LNCaP clone FGC (cell line): ENCODE results near the gene IQSEC1.

ENCODE experiments used
- DNase-seq: peaks from one replicate; pipeline ENCODE4 v3.0.0-alpha.2; 2011; ENCODE audit warnings: low read depth
- H3K4me3 ChIP-seq: 2 replicates; pipeline ENCODE4 v1.5.1; 2011; ENCODE audit warnings: mild to moderate bottlenecking, low read depth, low read length, control low read depth
- TF ChIP-seq, protein P1 (sequence below): IDR thresholded peaks from 2 replicates; pipeline ENCODE4 v1.5.1; 2012; ENCODE audit warnings: mild to moderate bottlenecking; ENCODE audit not compliant: control insufficient read depth, insufficient read depth; ENCODE audit errors: extremely low read depth

IQSEC1 gene

DNA sequence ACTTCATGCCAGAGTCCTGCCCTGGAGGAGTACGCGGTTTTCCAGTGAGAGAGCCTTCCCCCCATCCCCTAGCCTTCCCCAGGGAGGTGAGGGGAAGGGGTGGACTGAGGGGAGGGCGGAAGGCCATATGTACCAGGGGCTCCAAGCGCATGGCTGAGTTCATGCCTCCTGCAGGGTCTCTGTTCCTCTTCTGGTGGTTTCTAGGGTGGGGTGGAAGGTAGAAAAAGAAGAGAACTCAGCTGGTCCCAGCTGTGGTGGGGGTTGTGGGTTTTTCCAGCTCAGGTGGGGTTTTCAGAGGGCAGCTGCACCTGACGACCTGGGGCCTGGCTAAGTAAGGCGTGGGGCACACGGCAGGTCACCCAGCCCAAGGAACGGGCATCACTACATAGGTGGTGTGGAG, 10.7 kb upstream of the IQSEC1 start:
- H3K4me3 ChIP-seq, result no peak overlapping the region
- no peak for DNase-seq
- TF ChIP-seq, protein P1, sequence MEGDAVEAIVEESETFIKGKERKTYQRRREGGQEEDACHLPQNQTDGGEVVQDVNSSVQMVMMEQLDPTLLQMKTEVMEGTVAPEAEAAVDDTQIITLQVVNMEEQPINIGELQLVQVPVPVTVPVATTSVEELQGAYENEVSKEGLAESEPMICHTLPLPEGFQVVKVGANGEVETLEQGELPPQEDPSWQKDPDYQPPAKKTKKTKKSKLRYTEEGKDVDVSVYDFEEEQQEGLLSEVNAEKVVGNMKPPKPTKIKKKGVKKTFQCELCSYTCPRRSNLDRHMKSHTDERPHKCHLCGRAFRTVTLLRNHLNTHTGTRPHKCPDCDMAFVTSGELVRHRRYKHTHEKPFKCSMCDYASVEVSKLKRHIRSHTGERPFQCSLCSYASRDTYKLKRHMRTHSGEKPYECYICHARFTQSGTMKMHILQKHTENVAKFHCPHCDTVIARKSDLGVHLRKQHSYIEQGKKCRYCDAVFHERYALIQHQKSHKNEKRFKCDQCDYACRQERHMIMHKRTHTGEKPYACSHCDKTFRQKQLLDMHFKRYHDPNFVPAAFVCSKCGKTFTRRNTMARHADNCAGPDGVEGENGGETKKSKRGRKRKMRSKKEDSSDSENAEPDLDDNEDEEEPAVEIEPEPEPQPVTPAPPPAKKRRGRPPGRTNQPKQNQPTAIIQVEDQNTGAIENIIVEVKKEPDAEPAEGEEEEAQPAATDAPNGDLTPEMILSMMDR, result no peak

DNA sequence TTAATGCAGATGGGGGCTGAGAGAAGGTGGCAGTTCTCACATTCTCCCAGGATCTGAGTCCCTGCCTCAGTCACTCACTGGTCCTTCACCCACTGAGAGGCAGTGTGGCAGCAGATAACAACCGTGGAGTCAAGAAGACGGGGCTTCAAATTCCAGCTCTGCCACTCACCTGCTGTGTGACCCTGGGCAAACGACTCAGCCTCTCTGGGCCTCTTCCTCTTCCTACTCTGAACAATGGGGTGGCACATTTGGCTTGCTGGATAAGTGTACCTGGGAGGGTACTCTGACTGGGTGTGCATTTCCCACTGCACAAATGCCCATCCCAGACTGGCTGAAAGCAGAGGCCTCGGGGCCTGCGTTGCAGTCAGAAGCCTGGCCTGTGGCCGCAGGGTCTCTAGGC, 10.0 kb upstream of the IQSEC1 start:
- no peak for DNase-seq
- H3K4me3 ChIP-seq, result no peak overlapping the region
- TF ChIP-seq, protein P1, result no peak

DNA sequence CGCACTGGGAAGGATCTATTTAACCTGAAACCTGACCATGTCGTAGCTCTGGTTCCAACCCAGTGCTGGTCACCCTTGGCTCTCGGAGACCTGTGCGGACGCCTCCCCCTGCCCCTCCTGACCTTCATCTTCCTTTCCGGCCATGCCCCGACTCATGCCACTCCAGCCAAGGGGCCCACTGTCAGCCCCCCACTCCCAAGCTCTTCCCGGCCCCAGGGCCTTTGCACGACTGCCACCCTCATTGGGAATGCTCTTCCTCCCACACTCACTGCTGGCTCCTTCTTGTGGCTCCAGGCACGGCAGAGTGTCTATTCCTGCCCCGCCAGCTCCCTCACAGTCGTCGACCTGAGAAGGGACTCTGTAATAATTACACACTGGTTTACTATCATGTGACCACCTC, 9.4 kb upstream of the IQSEC1 start:
- H3K4me3 ChIP-seq, result no peak overlapping the region
- TF ChIP-seq, protein P1, result no peak
- no peak for DNase-seq

DNA sequence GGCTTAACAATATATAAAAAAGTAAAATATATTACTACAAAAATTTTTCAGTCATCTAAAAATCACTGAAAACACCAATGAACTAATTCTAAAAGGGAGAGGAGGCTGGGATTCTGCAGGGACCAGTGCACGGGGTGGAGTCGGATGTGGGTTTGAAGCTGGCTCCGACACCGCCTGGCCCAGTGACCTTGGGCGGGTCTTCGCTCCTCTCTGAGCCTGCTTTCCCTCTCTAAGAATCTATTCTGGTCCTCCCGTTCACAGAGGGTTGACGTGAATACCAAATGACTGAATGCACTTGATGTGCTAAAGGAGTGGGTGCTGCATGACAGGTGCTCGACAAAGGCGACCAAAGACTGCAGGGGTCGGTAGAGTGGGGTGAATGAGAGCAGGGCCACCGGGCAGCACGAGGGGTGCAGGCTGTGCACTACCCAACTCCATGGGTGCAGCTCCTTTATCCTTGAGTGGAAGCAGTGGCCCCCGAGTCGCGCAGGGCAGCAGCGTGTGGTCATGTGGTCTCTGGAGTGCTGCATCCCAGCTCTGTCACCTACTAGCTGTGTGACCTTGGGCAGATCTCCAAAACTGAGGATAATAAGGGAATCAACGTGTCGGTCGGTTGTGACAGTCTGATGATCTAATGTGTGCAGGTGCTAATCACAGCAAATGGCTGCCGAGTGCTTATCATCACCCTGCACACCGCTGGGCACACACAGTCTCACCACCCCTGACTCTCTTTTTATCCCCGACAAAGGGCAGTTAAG, 8.6 kb upstream of the IQSEC1 start:
- no peak for DNase-seq
- TF ChIP-seq, protein P1, result no peak
- no peak overlapping the region for H3K4me3 ChIP-seq

DNA sequence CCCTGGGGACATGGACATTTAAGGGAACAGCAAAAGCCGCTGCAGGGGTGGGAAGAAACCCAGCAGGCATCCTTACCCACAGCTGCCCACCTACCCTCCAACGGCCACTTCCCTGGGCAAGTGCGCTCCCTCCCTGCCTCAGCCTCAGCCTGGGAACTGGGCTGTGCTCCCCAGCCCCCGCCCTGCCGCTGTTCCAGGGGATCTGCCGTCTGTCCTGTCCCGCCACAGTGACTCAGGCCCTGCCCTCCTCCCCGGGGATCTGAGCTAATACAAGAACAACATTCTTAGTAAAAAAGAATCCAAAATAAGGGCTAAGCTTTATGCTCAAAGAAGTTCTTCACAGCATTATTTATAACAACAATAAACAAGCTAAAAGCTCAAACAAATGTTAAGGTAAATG, 7.4 kb upstream of the IQSEC1 start:
- TF ChIP-seq, protein P1, result no peak
- no peak for DNase-seq
- no peak overlapping the region for H3K4me3 ChIP-seq

DNA sequence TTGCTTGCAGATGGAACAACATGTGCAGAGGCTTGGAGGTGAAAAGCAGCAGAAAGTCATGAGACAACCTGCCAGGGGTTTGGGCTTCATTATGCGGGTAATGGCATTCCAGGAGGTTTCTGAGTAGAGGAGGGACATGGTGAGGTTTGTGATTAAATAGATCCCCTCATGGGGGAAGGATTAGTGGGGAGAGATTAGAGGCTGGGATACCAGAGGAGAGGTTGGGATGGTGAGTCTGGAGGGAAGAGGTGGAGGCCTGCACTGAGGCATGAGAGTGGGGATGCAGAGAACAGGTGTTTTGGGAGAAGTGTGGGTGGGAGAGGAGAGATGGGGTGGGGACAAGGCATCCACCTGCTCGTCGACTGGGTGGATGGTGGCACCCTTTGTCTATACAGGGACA, 6.8 kb upstream of the IQSEC1 start:
- TF ChIP-seq, protein P1, result no peak
- DNase-seq, result no peak
- no peak overlapping the region for H3K4me3 ChIP-seq

DNA sequence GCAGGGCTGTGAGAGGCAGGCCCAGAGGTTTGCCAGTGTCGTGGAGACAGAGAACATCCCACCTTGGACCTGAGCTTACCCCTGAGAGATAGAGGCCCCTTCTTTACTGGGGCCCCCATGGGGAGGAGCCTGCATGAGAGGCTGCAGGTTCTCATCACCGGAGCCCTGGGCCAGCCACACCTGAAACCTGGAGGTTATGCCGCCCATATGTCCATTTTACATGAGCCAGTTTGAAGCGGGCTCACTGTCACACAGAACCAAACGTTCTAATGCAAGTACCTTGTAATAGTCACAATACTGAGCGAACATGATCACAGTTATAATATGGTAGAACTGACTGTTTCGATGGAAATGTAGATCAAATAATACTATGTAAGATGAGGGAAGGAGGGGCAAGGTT, 6.3 kb upstream of the IQSEC1 start:
- no peak for DNase-seq
- H3K4me3 ChIP-seq, result no peak overlapping the region
- TF ChIP-seq, protein P1, result no peak
